ENCODE data around the gene HEXD.
"Not testable (repeated sequence)": the region's sequence is repeated elsewhere in the genome, so short reads cannot be mapped to it uniquely, and the experiment has no call there.

DNA sequence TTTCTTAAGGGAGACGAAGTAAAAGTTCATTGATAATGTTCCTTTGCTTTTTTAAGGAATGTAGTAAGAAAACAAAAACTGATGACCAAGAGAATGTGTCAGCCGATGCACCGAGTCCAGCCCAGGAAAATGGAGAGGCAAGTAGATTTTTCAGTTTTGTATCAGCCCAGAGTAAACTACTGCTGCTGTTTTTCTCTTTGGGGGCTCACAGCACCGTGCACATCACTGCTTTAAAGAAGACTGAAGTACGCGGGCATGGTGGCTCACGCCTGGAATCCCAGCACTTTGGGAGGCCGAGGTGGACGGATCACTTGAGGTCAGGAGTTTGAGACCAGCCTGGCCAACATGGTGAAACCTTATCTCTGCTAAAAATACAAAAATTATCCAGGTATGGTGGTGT, 41.8 kb downstream of the HEXD start:
- TF ChIP-seq EZH2 (IDR thresholded peaks at IDR 0.05; ENCODE audit: insufficient read depth, poor library complexity, severe bottlenecking); EZH2phosphoT487 (IDR thresholded peaks at IDR 0.05; ENCODE audit: insufficient read depth, low read depth): not testable (repeated sequence)
